ENCODE measurements around the gene HOXB9. TPM values are rescaled to one million over a fixed set of nuclear protein-coding genes. Genes with fewer than 3 reads are reported as not detected.
A peak's percentile ranks its signal among the peaks of the same experiment; 100 is the strongest.

The HOXB9 gene
- total and polyA plus RNA-seq, 9 of the 15 experiments (the other 6 are each of a cell fraction or from before 2014, with no cell fraction given), result 3.1 to 196 (median 77.6) TPM

GRCh38 chr17:48579760-48580554 is 46.2 kb downstream of the HOXB9 start (continued):
- no peak for TF ChIP-seq MIER1 (IDR thresholded peaks at IDR 0.05; ENCODE audit: low read depth)
- TF ChIP-seq FOXP1 (CRISPR knock-in tag; IDR thresholded peaks at IDR 0.05), result no peak
- no peak for TF ChIP-seq ZNF655 (CRISPR knock-in tag; IDR thresholded peaks at IDR 0.05)
- no peak for TF ChIP-seq TEAD1 (CRISPR knock-in tag; IDR thresholded peaks at IDR 0.05)
- peak; percentile 72 for TF ChIP-seq ZNF766 (CRISPR knock-in tag; conservative IDR thresholded peaks at IDR 0.05)
- TF ChIP-seq NEUROD1 (IDR thresholded peaks at IDR 0.05; ENCODE audit: borderline replicate concordance, low read depth, low read length, partially characterized antibody), result no peak
- TF ChIP-seq ETV6 (IDR thresholded peaks at IDR 0.05; ENCODE audit: borderline replicate concordance in 1 of 2, low read depth in 2 of 2, low read length in 1 of 2), result no peak
- no peak for TF ChIP-seq ETV6 (CRISPR knock-in tag; IDR thresholded peaks at IDR 0.05; ENCODE audit: borderline replicate concordance)
- no peak for TF ChIP-seq HDGF (IDR thresholded peaks at IDR 0.05)
- no peak for TF ChIP-seq BDP1 (IDR thresholded peaks at IDR 0.05; ENCODE audit: insufficient read depth, insufficient read length)
- TF ChIP-seq, protein P1, sequence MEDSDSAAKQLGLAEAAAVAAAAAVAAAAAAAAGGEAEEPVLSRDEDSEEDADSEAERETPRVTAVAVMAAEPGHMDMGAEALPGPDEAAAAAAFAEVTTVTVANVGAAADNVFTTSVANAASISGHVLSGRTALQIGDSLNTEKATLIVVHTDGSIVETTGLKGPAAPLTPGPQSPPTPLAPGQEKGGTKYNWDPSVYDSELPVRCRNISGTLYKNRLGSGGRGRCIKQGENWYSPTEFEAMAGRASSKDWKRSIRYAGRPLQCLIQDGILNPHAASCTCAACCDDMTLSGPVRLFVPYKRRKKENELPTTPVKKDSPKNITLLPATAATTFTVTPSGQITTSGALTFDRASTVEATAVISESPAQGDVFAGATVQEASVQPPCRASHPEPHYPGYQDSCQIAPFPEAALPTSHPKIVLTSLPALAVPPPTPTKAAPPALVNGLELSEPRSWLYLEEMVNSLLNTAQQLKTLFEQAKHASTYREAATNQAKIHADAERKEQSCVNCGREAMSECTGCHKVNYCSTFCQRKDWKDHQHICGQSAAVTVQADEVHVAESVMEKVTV (CRISPR knock-in tag; IDR thresholded peaks at IDR 0.05), result 0 out of 2 replicates have a peak, but pooled peaks have one; percentile 24
- no peak for TF ChIP-seq ZNF253 (CRISPR knock-in tag; conservative IDR thresholded peaks at IDR 0.05)
- no peak for TF ChIP-seq KLF13 (tag; IDR thresholded peaks at IDR 0.05; ENCODE audit: borderline replicate concordance, low read depth)
- no peak for TF ChIP-seq ZNF134 (CRISPR knock-in tag; conservative IDR thresholded peaks at IDR 0.05)
- peak; percentile 48; the same call in 1 of the 2 replicates for TF ChIP-seq NCOA1 (IDR thresholded peaks at IDR 0.05; ENCODE audit: low read depth)
- TF ChIP-seq MAFG (tag; conservative IDR thresholded peaks at IDR 0.05), result no peak
- TF ChIP-seq HMGXB4 (CRISPR knock-in tag; IDR thresholded peaks at IDR 0.05), result no peak
- no peak for TF ChIP-seq CUX1 (CRISPR knock-in tag; IDR thresholded peaks at IDR 0.05)

Data from K562 (cell line).